ENCODE measurements around the gene CDKAL1. TPM values are rescaled to one million over a fixed set of nuclear protein-coding genes. Genes with fewer than 3 reads are reported as not detected.
"Not testable (repeated sequence)": the region's sequence is repeated elsewhere in the genome, so short reads cannot be mapped to it uniquely, and the experiment has no call there.

CDKAL1 gene
- total RNA-seq, 8 experiments from 2014 or later, result 16.1 to 25.2 (median 20.2) TPM

GRCh38 chr6:20919677-20920385, 385.6 kb downstream of the CDKAL1 start:
- no peak for ATAC-seq (replicated peaks in 6 of 8)
- in situ Hi-C loops (cut with MboI; ENCODE audit: low pct_unique_long_range_greater_than_20kb in 2 of 9, low sequenced_read_pairs in 9 of 9, unreplicated experiment in 9 of 9), result loop anchor here in 1 of 9 experiments (25.0 kb wide), 1 partner anchor 667 kb away; the partner anchor contains the start of gene SOX4
- Histone ChIP-seq H3K4me1 (replicated peaks in 1 of 2) (no peaks in the 10 kb centered on the region), H3K4me3 (no peak overlapping the region), H3K27ac (no peak overlapping the region)
- 20 to 96% (median 89%) methylated on average over 1 to 4 of the region's 4 CpGs; no CpG with 5 or more reads in 1 of the 10 experiments for WGBS, 10 experiments

DNA sequence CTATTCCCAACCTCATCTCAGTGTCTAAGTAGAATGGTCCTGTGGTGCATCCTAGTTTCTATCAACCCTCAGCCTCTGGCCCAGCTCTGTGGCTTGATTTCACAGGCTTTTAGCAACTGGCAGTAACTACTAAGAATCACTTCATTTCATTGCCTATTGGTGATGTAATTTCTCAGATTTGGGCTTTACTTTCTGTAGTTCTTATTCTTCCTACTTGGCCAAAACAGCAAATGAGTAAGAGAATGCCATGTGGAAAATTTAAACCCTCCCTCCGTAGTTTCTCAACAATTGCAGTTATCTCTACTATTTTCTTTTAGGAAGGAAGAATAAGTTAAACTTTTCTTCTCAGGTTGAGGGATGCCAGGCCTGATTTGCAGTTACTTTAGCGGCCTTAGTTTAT, 387.3 kb downstream of the CDKAL1 start:
- ATAC-seq (replicated peaks in 6 of 8), result no peak
- in situ Hi-C loops (cut with MboI; ENCODE audit: low pct_unique_long_range_greater_than_20kb in 2 of 9, low sequenced_read_pairs in 9 of 9, unreplicated experiment in 9 of 9), result loop anchor here in 1 of 9 experiments (25.0 kb wide), 1 partner anchor 666 kb away; the partner anchor contains the start of gene SOX4
- Histone ChIP-seq H3K4me1 (replicated peaks in 1 of 2) (no peaks in the 10 kb centered on the region), H3K4me3 (no peak overlapping the region), H3K27ac (no peak overlapping the region)
- 44 to 100% (median 94%) methylated on average over 1 to 2 of the region's 2 CpGs; no CpG with 5 or more reads in 2 of the 10 experiments for WGBS, 10 experiments

- no peak overlapping the region for H3K27ac ChIP-seq
- no peak for ATAC-seq (replicated peaks in 6 of 8)
- in situ Hi-C loops (cut with MboI; ENCODE audit: low pct_unique_long_range_greater_than_20kb in 2 of 9, low sequenced_read_pairs in 9 of 9, unreplicated experiment in 9 of 9), result loop anchor here in 1 of 9 experiments (25.0 kb wide), 1 partner anchor 665 kb away; the partner anchor contains the start of gene SOX4
- H3K4me3 ChIP-seq, result no peak overlapping the region
- peaks cover 6 to 7% of the 10 kb centered on the region in 2 donors for H3K4me1 ChIP-seq (replicated peaks in 1 of 2)
Measured at GRCh38 chr6:20922743-20923142, 388.5 kb downstream of the CDKAL1 start.

DNA sequence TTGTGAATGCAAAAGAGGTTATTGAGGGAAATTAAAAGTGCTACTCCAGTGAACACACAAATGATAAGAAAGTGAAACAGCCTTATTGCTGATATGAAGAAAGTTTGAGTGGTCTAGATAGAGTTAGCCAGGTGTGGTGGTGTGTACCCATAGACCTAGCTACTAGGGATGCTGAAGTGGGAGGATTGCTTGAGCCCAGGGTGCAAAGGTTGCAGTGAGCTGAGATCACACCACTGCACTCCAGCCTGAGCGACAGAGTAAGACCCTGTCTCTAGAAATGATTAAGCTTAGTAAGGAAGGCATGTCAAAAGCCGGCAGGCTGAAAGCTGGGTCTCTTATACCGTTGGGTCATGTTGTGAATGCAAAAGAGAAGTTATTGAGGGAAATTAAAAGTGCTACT, 389.8 kb downstream of the CDKAL1 start:
- H3K27ac ChIP-seq; H3K4me3 ChIP-seq; H3K4me1 ChIP-seq (replicated peaks in 1 of 2); ATAC-seq (replicated peaks in 6 of 8): not testable (repeated sequence)
- in situ Hi-C loops (cut with MboI; ENCODE audit: low pct_unique_long_range_greater_than_20kb in 2 of 9, low sequenced_read_pairs in 9 of 9, unreplicated experiment in 9 of 9), result loop anchor here in 1 of 9 experiments (25.0 kb wide), 1 partner anchor 663 kb away; the partner anchor contains the start of gene SOX4
- 65 to 100% (median 83%) methylated on average over 1 to 3 of the region's 3 CpGs; no CpG with 5 or more reads in 2 of the 10 experiments for WGBS, 10 experiments

DNA sequence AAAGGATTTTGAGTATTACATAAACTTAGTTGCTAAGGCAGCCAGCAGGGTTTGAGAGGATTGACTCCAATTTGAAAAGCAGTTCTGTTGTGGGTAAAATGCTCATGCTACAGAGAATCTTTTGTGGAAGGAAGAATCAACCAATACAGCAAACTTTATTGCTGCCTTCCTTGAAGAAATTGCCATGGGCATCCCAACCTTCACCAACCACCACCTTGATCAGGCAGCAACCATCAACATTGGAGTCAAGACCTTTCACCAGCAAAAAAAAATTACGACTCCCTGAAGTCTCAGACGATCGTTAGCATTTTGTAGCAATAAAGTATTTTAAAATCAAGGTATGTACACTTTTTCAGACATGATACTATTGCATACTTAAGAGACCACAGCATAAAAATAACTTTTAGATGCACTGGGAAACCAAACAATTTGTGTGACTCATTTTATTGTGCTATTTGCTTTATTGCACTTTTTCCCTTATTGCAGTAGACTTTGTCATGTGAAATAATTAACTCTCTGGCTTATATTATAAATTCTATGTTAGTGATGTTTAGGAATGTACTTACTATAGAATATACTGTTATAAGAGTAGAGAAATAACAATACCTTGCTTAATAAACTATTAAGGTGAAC, 390.8 kb downstream of the CDKAL1 start:
- WGBS, 10 experiments, result 53 to 100% (median 87%) methylated on average over 3 of the region's 3 CpGs; no CpG with 5 or more reads in 3 of the 10 experiments
- peaks cover 6 to 7% of the 10 kb centered on the region in 2 donors for H3K4me1 ChIP-seq (replicated peaks in 1 of 2)
- H3K4me3 ChIP-seq, result no peak overlapping the region
- no peak overlapping the region for H3K27ac ChIP-seq
- no peak for ATAC-seq (replicated peaks in 6 of 8)
- in situ Hi-C loops (cut with MboI; ENCODE audit: low pct_unique_long_range_greater_than_20kb in 2 of 9, low sequenced_read_pairs in 9 of 9, unreplicated experiment in 9 of 9), result loop anchor here in 1 of 9 experiments (25.0 kb wide), 1 partner anchor 662 kb away; the partner anchor contains the start of gene SOX4

DNA sequence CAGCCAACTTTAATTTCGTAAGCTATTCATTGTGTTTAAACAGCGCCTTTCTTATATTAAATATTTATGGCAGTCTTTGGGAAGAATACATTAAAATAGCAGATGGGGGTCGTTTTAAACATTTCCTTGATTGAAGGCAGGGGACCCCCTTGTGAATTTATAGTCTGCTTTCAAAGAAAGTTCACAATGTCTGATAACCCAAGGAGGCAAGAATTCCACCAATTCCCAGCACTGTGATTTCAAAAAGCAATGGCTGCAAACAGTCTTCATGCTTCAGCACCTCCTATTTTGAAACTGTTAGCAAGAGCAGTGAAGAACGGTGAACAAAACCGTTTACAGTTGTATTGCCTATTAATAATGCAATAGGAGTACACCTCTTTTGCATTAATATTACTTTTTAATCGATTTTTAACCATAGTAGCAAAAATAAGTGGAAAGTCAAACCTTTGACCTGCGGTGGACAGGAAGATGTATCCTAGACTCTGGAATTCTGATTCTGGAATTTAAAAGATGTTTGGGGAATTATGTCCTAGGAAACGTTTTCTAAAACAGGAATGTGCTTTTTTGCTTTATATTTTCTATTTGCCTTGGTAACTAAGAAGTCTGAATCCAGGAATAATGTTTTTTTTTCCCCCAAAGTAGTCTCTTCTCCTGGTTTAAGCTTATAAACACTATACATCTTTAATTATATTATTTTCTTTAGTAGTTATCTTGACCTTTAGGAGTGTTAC, 393.0 kb downstream of the CDKAL1 start:
- in situ Hi-C loops (cut with MboI; ENCODE audit: low pct_unique_long_range_greater_than_20kb in 2 of 9, low sequenced_read_pairs in 9 of 9, unreplicated experiment in 9 of 9), result no loop called here
- Histone ChIP-seq H3K4me3 (no peak overlapping the region), H3K27ac (no peak overlapping the region), H3K4me1 (replicated peaks in 1 of 2) (peaks cover 6 to 7% of the 10 kb centered on the region in 2 donors)
- 38 to 79% (median 66%) methylated on average over 1 to 8 of the region's 8 CpGs for WGBS, 10 experiments
- ATAC-seq (replicated peaks in 6 of 8), result peak in 1 of 8 experiments; percentile 49

GRCh38 chr6:20929283-20929682, 395.0 kb downstream of the CDKAL1 start:
- WGBS, 10 experiments, result 60 to 100% (median 88%) methylated on average over 1 to 4 of the region's 4 CpGs
- no peak for ATAC-seq (replicated peaks in 6 of 8)
- Histone ChIP-seq H3K27ac (no peak overlapping the region), H3K4me3 (no peak overlapping the region), H3K4me1 (replicated peaks in 1 of 2) (peaks cover 6 to 7% of the 10 kb centered on the region in 2 donors)
- in situ Hi-C loops (cut with MboI; ENCODE audit: low pct_unique_long_range_greater_than_20kb in 2 of 9, low sequenced_read_pairs in 9 of 9, unreplicated experiment in 9 of 9), result no loop called here

DNA sequence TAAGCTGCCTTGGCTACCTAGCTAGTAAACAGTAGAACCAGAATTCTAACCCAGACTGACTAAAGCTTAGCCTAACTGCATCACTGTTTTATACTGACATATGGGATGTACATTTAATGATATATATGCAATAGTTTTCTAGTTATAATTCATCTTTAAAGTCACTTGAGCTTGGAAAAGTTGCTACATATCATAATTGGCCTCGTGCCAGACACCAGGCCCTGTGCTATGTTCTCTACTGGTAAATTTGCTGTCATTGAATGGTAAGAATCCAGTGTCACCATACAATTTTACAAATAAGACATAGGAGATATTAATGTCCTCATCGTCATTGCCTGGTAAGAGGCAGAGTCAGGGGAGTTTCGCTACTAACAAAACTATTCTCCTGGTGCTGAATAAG, 396.8 kb downstream of the CDKAL1 start:
- WGBS, 10 experiments, result 0 to 100% (median 94%) methylated on average over 1 to 3 of the region's 3 CpGs; no CpG with 5 or more reads in 1 of the 10 experiments
- H3K4me3 ChIP-seq, result no peak overlapping the region
- ATAC-seq (replicated peaks in 6 of 8), result no peak
- in situ Hi-C loops (cut with MboI; ENCODE audit: low pct_unique_long_range_greater_than_20kb in 2 of 9, low sequenced_read_pairs in 9 of 9, unreplicated experiment in 9 of 9), result no loop called here
- H3K4me1 ChIP-seq (replicated peaks in 1 of 2), result peaks cover 6 to 7% of the 10 kb centered on the region in 2 donors
- H3K27ac ChIP-seq, result no peak overlapping the region

DNA sequence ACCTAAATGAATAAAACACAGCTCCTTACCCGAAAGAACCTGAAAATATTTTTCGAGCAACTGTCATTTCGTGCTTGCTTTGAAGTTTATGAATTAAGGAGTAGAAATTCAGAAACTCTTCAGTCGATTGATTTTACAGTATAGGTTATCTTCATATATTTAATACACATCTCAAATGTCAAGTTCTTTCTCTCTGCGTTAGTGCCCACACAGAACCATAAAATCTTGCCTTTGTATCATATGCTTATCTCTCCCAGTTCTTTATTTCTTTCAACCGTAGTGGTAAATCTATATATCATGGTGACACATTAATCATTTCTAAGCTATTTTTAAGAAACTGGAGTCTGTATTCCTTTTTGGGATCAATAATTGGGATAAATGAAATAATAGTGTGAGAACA, 397.5 kb downstream of the CDKAL1 start:
- WGBS, 10 experiments, result 84 to 96% (median 90%) methylated on average over 2 to 6 of the region's 6 CpGs
- H3K4me3 ChIP-seq, result no peak overlapping the region
- no peak overlapping the region for H3K27ac ChIP-seq
- in situ Hi-C loops (cut with MboI; ENCODE audit: low pct_unique_long_range_greater_than_20kb in 2 of 9, low sequenced_read_pairs in 9 of 9, unreplicated experiment in 9 of 9), result no loop called here
- ATAC-seq (replicated peaks in 6 of 8), result no peak
- peaks cover 6 to 7% of the 10 kb centered on the region in 2 donors for H3K4me1 ChIP-seq (replicated peaks in 1 of 2)

- ATAC-seq (replicated peaks in 6 of 8), result no peak
- H3K4me3 ChIP-seq, result no peak overlapping the region
- no peak overlapping the region for H3K27ac ChIP-seq
- in situ Hi-C loops (cut with MboI; ENCODE audit: low pct_unique_long_range_greater_than_20kb in 2 of 9, low sequenced_read_pairs in 9 of 9, unreplicated experiment in 9 of 9), result no loop called here
- peaks cover 2 to 3% of the 10 kb centered on the region in 2 donors for H3K4me1 ChIP-seq (replicated peaks in 1 of 2)
- WGBS, 10 experiments, result 80 to 100% (median 93%) methylated on average over 2 to 5 of the region's 5 CpGs
Measured at GRCh38 chr6:20932284-20932683, 398.0 kb downstream of the CDKAL1 start.

GRCh38 chr6:20933057-20933788, 399.0 kb downstream of the CDKAL1 start:
- in situ Hi-C loops (cut with MboI; ENCODE audit: low pct_unique_long_range_greater_than_20kb in 2 of 9, low sequenced_read_pairs in 9 of 9, unreplicated experiment in 9 of 9), result no loop called here
- no peaks in the 10 kb centered on the region for H3K4me1 ChIP-seq (replicated peaks in 1 of 2)
- no peak overlapping the region for H3K4me3 ChIP-seq
- ATAC-seq (replicated peaks in 6 of 8), result no peak
- WGBS, 10 experiments, result 80 to 100% (median 94%) methylated on average over 1 to 2 of the region's 2 CpGs; no CpG with 5 or more reads in 1 of the 10 experiments
- H3K27ac ChIP-seq, result no peak overlapping the region

DNA sequence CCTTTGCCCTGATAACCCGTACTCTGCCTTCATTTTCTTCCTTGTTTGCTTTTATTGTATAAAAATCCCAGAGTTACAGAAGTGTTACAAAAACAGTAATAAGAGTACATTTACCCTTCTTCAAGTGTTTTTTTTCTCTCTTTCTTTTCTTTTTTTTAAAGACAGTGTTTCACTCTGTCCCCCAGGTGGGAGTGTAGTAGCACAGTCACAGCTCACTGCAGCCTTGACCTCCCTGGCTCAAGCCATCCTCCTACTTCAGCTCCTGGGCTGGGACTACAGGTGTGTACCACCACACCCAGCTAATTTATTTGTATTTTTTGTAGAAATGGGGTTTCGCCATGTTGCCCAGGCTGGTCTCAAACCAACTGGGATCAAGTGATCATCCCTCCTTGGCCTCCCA, 402.7 kb downstream of the CDKAL1 start:
- 89 to 100% (median 100%) methylated on average over 1 to 2 of the region's 2 CpGs; no CpG with 5 or more reads in 1 of the 10 experiments for WGBS, 10 experiments

More for the DNA sequence above, 402.7 kb downstream of the CDKAL1 start:
- in situ Hi-C loops (cut with MboI; ENCODE audit: low pct_unique_long_range_greater_than_20kb in 2 of 9, low sequenced_read_pairs in 9 of 9, unreplicated experiment in 9 of 9), result no loop called here
- ATAC-seq (replicated peaks in 6 of 8), result no peak
- H3K27ac ChIP-seq, result no peak overlapping the region
- no peaks in the 10 kb centered on the region for H3K4me1 ChIP-seq (replicated peaks in 1 of 2)
- H3K4me3 ChIP-seq, result no peak overlapping the region

Data from motor neuron (in vitro differentiated cells).